ENCODE results near the gene DHCR7.

- TF ChIP-seq CTCF (IDR thresholded peaks at IDR 0.05; ENCODE audit: poor library complexity) = no peak
- no peak for TF ChIP-seq EZH2 (IDR thresholded peaks at IDR 0.05; ENCODE audit: borderline replicate concordance)
- no peak for TF ChIP-seq EZH2phosphoT487 (IDR thresholded peaks at IDR 0.05; ENCODE audit: low read depth, severe bottlenecking, unreplicated experiment)
These were observed 369 bp downstream of the DHCR7 start for GRCh38 chr11:71447791-71448256.

All from hepatocyte (in vitro differentiated cells).